GM21447 (cell line): ENCODE results near the gene GZF1.

ENCODE experiments used
- ATAC-seq: cut with Tn5 transposase; IDR thresholded peaks from one replicate; pipeline ENCODE4 v1.9.1; 2021; ENCODE audit not compliant: unreplicated experiment

GZF1 gene

GRCh38 chr20:23368316-23369071 is 6.5 kb downstream of the GZF1 start:
- no peak for ATAC-seq

GRCh38 chr20:23369072-23369823 is 7.3 kb downstream of the GZF1 start:
- no peak for ATAC-seq

GRCh38 chr20:23370274-23370673 is 8.3 kb downstream of the GZF1 start:
- ATAC-seq, result no peak

- no peak for ATAC-seq
These were observed 8.9 kb downstream of the GZF1 start for GRCh38 chr20:23370873-23371272.

GRCh38 chr20:23371496-23371895 is 9.5 kb downstream of the GZF1 start:
- no peak for ATAC-seq

- ATAC-seq, result no peak
These were observed 12.5 kb downstream of the GZF1 start for GRCh38 chr20:23374441-23374840.

GRCh38 chr20:23375827-23376226 is 13.8 kb downstream of the GZF1 start:
- ATAC-seq, result no peak

- ATAC-seq, result no peak
These were observed 17.8 kb downstream of the GZF1 start for GRCh38 chr20:23379772-23380171.

GRCh38 chr20:23381876-23382275 is 19.9 kb downstream of the GZF1 start:
- no peak for ATAC-seq

- no peak for ATAC-seq
These were observed 24.5 kb downstream of the GZF1 start for GRCh38 chr20:23386304-23387117.

GRCh38 chr20:23387118-23387443 is 25.1 kb downstream of the GZF1 start:
- ATAC-seq, result no peak

GRCh38 chr20:23390091-23390774 is 28.3 kb downstream of the GZF1 start:
- ATAC-seq, result no peak

- no peak for ATAC-seq
These were observed 29.8 kb downstream of the GZF1 start for GRCh38 chr20:23391707-23392310.

GRCh38 chr20:23393996-23394775 is 32.2 kb downstream of the GZF1 start:
- no peak for ATAC-seq

GRCh38 chr20:23396950-23397627 is 35.1 kb downstream of the GZF1 start:
- ATAC-seq, result no peak

- ATAC-seq, result no peak
These were observed 36.0 kb downstream of the GZF1 start for GRCh38 chr20:23397961-23398360.

- no peak for ATAC-seq
These were observed 37.7 kb downstream of the GZF1 start for GRCh38 chr20:23399568-23400241.

- no peak for ATAC-seq
These were observed 39.1 kb downstream of the GZF1 start for GRCh38 chr20:23401051-23401450.

GRCh38 chr20:23403751-23404150 is 41.8 kb downstream of the GZF1 start:
- ATAC-seq, result no peak
